ENCODE results near the gene MYL2.

MYL2 gene

DNA sequence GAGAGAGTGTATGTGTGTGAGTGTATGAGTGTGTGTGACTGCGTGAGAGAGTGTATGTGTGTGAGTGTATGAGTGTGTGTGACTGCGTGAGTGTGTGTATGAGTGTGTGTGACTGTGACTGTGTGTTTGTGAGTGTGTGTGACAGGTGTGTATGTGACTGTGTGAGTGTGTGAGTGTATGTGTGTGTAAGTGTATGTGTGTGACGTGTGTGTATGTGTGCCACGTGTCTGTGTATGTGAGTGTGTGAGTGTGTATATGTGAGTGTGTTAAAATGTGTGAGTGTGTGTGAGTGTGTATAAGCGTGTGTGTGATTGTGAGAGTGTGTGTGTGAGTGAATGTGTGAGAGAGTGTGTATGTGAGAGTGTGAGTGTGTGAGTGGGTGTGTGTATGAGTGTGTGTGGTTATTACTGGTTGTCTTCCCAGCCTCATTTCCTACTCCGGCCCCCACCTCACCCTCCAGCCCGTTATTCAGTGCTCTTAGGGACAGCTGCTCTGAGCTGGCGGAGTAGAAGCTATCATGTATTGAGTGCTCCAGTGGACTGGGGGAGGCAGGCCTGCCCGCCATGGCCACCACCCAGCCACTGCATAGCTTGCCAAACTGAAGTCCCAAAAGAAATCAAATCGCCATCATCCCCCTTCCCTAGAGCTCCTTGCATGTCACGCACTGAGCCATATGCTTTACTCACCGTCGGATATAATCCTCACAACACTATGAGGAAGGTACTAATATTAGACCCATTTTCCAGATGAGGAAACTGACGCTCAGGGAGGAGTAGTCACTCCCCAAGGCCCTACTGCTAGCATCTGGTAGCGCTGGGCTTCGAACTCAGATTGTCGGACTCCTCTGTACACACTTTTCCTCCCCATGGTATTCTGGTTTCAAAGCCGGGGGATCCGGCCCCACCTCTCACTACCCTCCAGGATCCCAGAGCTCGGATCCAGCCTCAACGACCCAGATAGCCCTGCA lies 10.3 kb upstream of the MYL2 start:
- in situ Hi-C loops (cut with MboI; ENCODE audit: low sequenced_read_pairs) = loop anchor here (10.0 kb wide), 1 partner anchor 374 kb away; no protein-coding TSS in a partner anchor

DNA sequence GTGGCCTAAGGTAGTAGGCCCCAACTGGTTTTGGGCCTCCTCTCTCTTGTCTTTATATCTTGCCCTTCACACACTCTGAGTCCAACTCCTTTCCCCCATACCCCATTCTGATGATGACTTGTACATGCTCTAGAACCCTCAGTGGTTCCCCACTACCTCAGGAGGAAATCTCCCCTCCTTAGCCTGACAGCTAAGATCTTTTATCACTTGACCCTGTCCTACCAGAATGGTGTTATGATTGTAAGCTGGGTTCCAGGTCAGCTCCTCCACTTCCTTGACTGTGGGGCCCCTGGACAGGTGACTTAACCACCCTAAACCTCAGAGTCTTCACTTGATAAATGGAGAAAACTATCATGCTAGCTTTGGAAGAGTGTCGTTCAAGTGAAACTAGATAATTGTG lies 9.4 kb upstream of the MYL2 start:
- in situ Hi-C loops (cut with MboI; ENCODE audit: low sequenced_read_pairs) = loop anchor here (10.0 kb wide), 1 partner anchor 375 kb away; no protein-coding TSS in a partner anchor

DNA sequence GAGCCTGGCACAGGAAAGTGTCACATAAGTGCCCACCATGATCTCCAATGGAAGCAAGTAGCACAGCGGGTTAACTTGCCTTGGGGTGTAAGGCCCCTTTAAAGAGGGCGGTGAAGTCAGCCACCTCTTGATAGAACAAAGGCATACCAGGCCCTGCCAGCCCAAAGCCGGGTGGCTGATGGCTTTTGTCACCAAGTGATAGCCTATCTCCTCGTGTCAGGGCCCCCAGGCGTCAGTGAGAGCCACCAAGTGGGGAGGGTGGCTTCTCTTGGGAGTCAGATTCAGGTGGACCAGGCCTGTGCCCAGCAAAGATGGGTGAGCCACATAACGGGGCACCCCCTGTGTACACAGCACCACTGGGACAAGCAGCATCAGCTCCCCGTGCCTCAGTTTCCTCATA lies 8.3 kb upstream of the MYL2 start:
- in situ Hi-C loops (cut with MboI; ENCODE audit: low sequenced_read_pairs) = no loop called here

DNA sequence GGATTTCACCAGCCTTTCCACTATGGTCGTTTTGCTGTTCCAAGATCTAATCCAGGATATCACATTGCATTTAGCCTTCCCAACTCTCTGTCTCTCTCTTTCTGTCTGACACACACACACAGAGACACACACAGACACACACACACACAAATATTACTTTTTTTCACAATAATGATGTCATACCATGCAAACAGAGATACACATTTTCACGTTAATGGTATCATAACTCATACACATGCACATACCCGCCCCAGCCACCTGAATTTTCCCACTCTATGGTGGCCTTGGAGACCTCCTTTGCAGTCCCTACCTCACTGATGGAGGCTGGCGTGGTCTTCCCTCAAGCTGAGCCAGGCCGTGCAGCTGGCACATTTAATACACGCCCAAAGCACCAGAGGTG lies 7.2 kb upstream of the MYL2 start:
- in situ Hi-C loops (cut with MboI; ENCODE audit: low sequenced_read_pairs) = no loop called here

DNA sequence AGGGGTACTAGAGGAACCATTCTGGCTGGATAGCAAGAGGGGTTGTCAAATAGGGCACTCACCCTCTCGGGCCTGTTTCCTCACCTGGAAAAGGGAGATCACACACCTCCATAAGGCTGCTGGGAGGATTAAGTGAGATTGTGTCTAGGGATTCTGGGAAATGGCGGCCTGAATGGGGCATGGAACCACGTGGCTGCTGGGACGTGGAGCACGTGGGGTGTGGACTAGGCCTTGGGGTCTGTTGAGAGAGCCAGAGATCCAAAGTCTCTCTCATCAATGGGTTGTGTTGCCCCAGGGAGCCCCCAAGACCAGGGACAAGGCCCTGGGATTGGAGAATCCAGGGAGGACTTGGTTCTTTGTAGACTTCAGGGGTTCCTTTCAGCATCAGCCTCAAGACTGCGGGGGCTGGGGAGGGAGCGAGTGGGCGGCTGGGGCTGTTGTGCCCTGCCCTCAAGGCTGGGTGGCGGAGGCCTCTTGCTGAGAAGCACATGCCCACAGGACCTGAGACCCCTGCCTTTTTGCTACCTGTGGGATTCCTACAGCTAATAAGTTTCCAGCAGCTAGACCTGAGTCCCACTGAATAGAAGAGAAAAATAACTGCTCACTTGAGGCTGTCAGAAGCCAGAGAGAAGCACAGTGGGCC lies 3.4 kb upstream of the MYL2 start:
- in situ Hi-C loops (cut with MboI; ENCODE audit: low sequenced_read_pairs) = no loop called here

DNA sequence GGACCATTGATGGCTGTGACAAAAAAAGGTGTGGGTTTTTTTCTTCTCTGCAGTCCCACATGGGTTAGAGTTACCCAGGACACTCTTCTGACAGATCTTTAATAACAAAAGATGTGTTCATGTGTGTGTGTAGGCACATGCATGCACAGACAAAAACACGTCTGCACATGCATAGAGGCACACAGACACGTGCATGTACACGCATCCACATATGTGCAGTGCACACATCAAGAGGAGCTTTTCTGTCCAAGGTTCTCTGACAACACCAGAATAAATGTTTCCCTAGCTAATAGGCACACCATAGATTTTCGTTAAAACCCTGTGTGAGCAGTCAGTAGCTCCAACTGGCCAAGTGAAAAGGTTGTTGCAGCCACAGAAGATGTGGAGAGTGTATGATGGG lies 2.8 kb upstream of the MYL2 start:
- in situ Hi-C loops (cut with MboI; ENCODE audit: low sequenced_read_pairs) = no loop called here

DNA sequence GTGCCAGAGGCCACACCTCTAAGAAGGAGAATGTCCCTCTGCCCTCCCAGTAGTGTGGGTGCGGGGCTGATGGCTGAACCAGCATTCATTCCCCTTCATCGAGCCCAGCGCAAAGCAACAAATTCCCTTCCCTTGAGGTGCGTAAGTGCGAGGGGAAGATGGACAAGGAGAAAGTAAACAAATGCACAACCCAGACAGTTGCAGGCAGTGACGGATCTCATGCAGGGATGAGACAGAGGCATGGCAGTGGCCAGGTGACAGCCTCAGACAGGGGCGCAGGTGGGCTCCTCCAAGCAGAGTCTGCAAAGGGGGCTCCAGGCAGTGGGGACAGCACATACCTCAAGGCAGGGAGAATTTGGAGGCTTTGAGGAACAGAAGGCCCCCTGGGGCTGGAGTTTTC lies 2.3 kb upstream of the MYL2 start:
- in situ Hi-C loops (cut with MboI; ENCODE audit: low sequenced_read_pairs) = no loop called here

DNA sequence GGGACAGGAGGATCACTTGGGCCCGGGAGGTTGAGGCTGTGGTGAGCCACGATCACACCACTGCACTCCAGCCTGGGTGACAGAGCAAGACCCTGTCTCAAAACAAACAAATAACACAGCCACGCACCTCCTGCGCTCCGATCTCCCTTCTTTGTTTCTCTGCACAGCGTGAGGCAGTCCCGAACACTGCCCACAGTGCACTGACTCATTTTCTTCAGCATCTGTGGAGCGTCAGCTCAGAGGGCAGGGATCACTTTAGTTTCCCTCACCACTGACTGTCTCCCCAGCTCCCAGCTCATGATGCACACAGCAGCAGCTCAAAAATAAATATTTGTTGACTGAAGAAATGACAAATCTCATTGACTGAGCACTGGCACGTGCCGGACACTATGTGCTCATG lies 883 bp upstream of the MYL2 start:
- in situ Hi-C loops (cut with MboI; ENCODE audit: low sequenced_read_pairs) = no loop called here

DNA sequence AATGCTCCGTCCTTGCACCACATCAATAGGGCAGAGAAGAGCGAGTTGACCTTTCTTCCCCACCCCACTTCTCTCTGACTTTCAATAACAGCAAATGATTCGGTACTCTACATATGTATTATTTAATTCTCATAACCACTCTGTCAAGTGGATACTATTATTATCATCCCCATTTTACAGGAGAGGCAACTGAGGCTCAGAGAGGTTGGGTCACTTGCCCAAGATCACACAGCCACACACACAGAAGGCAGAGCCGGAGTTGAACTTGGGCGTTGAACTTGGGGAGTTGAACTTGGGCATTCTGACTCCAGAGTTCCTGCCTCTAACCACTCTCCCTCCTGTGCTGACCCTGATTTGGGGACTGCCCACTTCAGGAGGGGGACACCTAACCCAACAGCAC lies 659 bp downstream of the MYL2 start:
- in situ Hi-C loops (cut with MboI; ENCODE audit: low sequenced_read_pairs) = no loop called here

DNA sequence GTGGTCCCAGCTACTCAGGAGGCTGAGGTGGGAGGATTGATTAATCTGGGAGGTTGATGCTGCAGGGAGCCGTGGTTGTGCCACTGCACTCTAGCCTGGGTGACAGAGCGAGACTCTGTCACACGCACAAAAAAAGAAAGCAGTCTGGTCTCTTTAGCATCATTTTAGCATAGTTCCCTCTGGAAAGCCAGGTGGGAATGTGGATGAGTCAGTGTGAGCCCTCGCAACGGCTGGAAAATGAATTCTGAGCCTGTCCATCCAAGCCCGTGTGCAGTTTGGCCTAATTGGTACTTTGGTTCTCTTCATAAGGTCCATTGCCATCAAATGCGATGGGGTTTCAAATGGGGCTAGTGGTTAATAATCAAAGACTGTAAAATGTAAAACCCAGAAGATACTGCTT lies 2.4 kb downstream of the MYL2 start:
- in situ Hi-C loops (cut with MboI; ENCODE audit: low sequenced_read_pairs) = no loop called here

DNA sequence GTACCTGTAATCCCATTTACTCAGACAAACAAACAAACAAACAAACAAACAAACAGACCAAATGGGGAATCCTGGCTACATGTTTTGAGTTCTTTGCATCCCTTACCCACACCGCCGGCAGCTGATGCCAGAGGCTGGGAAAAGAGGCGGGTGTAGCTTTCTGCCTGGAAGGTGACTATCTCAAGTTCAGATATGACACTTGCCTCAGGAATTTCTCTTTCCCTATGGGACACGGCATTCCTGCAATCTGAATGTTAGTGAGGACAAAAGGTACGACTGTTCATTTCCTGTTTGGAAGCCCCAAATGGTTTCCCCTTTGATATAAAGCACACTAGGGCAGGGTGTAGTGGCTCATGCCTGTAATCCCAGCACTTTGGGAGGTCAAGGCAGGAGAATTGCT lies 2.9 kb downstream of the MYL2 start:
- in situ Hi-C loops (cut with MboI; ENCODE audit: low sequenced_read_pairs) = no loop called here

DNA sequence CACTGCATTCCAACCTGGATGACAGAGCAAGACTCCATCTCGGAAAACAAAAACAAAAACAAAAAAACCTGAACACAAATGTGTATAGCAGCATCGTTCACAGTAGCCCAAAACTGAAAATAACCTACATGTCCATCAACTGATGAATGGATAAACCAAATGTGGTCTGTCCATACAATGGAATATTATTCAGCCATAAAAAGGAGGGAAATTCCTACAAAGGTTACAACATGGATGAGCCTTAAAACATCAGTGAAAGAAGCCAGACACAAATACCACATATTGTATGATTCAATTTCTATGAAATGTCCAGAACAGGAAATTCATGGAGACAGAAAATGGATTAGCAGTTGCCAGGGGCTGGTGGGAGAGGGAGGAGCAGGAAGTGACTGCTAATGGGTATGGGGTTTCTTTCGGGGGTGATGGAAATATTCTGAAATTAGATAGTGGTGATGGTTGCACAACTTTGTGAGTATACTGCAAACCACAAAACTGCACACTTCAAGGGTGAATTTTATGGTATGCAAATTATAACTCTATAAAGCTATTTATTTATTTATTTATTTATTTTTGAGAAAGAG lies 4.0 kb downstream of the MYL2 start:
- in situ Hi-C loops (cut with MboI; ENCODE audit: low sequenced_read_pairs) = no loop called here

DNA sequence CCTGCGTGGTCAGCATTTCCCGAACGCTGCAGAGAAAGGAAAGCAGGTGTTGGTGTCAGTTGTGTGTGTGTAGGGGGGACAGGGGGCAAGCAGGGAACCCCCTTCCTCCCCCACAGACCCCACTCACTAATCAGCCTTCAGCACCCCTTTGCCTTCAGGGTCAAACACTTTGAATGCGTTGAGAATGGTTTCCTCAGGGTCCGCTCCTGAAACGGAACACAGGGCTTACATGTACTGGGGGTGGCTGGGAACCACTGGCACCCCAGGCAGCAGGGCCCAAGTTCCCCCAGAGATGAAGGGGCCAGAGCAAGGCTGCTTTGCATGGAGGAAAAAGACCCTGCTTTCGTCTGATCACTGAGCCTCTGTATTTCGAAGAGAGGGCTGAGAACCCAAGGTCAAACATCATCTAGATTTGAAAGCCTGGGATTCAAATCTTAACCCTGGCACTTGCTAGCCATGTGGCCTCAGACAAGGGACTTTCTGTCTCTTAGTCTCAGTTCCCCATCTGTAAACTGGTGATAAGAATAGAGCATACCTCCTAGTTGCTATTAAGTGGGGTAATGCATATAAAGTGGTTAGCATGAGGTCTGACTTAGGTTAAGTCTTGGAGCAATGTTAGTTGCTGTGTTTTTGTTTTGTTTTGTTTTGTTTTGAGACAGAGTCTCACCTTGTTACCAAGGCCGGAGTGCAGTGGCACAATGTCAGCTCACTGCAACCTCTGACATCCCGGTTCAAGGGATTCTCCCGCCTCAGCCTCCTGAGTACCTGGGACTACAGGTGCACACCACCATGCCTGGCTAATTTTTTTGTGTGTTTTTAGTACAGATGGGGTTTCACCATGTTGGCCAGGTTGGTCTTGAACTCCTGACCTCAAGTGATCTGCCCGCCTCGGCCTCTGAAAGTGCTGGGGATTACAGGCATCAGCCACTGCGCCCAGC lies 7.0 kb downstream of the MYL2 start:
- in situ Hi-C loops (cut with MboI; ENCODE audit: low sequenced_read_pairs) = no loop called here

DNA sequence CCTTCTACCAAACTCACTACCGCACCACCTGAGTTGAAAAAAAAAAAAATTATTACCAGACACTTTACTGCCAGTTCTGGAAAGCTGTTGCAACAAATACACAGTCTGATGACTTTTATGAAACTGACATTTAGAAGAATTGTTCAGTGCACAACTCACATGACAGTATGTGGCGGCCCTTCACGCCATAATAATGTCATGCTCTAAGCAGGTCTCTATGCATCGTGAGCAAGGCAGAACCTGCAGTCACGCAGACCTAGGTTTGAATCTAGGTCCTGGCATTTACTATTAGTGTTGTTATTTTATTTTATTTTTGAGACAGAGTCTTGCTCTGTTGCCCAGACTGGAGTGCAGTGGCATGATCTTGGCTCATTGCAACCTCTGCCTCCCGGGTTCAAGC lies 8.1 kb downstream of the MYL2 start:
- in situ Hi-C loops (cut with MboI; ENCODE audit: low sequenced_read_pairs) = no loop called here

DNA sequence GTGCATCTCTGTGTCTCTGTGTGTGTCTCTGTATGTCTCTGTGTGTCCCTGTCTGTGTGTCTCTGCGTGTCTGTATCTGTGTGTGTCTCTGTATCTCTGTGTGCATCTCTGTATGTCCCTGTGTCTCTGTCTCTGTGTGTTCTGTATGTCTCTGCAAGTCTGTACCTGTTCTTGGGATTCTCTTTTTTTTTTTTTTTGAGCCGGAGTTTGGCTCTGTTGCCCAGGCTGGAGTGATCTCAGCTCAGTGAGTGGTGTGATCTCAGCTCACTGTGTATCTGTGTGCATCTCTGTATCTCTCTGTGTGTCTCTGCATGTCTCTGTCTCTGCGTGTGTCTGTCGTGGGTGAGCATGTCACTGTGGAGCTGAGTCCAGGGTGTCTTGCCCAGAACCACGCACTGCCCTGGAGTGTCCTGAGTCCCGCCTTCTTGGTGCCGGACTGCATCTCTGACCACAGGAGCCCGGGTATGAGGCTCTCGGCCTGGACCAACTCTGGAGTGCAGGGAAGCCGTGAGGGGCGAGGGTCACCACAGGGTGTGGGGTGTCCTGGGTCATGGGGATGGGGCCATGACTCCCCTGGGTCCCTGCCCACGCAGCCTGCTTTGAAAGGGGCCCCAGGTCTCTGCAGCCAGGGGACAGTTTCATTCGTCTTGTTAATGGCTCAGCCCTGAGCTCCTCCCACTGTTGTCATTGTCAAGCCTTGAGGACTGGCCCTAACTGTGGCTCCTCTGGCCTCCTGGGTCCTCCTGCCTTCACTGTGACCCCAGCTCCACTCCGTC lies 11.8 kb downstream of the MYL2 start:
- in situ Hi-C loops (cut with MboI; ENCODE audit: low sequenced_read_pairs) = no loop called here

DNA sequence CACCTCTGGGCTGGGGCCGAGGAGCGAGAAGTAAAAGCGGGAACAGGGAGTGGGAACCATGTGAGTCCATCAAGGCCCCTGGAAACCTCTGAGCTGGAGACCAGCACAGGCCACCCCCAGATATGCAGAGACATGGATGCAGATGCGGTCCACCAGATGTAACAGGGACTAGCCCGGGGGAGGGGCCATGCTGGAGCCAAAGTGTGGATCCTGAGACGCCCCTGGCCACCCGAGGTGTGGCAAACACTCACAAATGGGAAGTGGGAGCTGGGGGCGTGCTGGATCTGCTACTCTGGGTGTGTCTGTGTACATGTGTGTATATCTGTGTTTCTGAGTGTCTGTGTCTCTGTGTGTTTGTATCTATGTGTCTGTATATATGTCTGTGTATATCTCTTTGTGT lies 12.8 kb downstream of the MYL2 start:
- in situ Hi-C loops (cut with MboI; ENCODE audit: low sequenced_read_pairs) = no loop called here

DNA sequence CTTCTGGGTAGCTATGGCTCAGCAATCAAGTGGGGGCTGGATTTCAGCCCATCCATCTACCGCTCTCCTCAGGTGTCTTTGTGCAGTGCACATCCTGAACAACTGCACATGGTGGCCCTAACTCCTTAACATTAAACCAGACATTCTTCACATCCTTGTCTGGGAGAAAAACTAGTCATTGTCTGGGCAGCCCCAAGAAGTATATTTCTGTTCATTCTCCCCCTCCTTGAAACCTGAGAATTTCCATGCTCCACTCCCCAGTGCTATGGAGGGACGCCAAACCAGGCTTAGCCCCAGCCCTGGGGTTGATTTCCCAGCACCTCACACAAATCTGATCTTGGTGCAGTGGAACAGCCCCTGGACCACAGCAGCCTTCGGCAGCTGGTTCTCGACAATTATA lies 13.4 kb downstream of the MYL2 start:
- in situ Hi-C loops (cut with MboI; ENCODE audit: low sequenced_read_pairs) = no loop called here

DNA sequence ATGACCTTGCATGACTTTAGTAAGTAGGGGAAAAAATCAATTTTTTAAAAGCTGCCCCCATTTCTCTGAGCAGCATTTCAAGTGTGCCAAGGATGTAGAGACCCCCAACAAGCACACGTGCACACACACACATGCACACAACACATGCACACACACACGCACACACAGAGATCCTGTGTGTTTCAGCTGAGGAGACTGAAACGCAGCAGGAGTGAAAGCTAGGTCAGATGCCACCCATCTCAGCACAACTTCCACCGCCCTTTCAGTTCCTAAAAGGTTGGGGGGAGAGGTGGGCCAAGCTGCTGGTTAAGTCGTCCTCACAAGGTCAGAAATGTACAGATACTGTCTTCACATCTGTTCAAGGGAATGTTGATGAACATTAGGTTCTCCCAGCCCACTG lies 13.9 kb downstream of the MYL2 start:
- in situ Hi-C loops (cut with MboI; ENCODE audit: low sequenced_read_pairs) = no loop called here

DNA sequence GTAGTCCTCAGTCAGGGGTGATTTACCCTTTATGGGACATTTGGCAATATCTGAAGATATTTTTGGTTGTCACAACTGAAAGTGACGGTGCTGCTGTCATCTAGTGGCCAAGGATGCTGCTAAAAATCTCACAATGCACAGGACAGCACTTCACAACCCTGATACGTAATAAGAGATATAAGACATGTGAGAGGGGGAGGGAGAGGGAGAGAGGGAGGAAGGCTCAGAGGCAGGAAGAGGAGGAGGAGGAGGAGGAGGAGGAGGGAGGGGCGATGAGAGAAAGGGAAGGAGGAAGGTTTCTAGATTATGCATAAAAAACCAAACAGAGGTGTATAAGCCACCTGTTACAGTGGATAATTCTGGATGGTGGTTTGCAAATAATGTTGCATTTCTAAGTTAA lies 14.3 kb downstream of the MYL2 start:
- in situ Hi-C loops (cut with MboI; ENCODE audit: low sequenced_read_pairs) = no loop called here

DNA sequence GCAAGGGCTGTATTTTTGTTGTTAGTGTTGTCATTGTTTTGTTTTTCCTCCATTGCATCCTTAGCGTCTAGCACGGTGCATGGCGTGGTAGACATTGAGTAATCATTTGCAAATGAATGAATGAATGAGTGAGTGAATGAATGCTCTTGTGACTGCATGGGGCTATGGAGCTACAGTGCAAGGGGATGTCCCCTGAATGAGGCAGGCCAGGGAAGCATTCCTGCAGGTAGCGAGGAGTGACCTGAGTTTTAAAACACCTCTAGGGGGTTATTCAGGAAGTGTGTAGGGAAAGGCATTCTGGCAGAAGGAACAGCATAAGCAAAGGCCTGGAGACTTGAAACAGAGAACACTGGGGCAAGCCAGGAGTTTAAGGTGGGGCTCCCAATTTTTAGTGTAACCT lies 16.9 kb downstream of the MYL2 start:
- in situ Hi-C loops (cut with MboI; ENCODE audit: low sequenced_read_pairs) = no loop called here

Measured in HL-60/S4 treated with phorbol 12-myristate 13-acetate at 8.2 ng/mL for 4 days and 3 days (cell line).